NCI-H82 treated with DMSO at 0.1 percent for 48 hours (cell line): Measurements from ENCODE around the gene TTYH3.

ENCODE experiments used
- DNase-seq: peaks from one replicate; lab custom pipeline; 2025; ENCODE audit not compliant: unreplicated experiment; lab: John Stamatoyannopoulos, UW

TTYH3 gene

DNA sequence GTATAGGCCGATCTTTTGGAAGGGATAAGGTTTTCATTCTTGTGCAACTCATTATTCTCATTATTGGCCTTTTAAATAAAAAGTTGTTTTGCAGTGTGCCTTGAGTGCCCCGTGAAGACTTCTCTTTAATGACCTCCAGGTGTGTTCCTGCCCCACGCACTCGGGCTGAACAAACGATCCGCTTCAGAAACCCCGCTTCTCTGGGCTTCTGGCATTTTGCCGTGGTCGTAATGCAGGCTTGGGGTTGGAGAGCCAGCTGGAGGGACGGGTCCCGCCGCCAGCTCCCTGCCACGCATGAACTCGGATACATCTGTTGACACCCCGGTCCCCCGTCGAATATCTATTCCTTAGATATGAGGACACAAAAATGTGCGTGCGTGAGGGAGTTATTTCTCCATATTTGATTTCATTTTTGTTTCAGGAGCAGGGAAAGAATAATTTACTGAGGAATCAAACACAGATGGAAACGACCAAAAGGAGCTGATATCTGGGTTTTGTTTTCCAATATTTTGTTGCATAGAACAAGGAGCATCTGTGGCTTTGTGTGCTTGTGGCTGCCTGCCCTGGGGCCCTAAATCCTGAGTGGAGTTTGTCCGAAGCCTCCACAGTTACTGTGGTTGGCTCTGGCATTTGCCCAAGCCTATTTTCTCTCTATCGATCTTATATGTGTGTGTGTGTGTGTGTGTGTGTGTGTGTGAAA is 17.0 kb upstream of the TTYH3 start:
- DNase-seq = no peak

- DNase-seq = no peak
These were observed 15.1 kb upstream of the TTYH3 start for GRCh38 chr7:2616387-2617324.

- DNase-seq = no peak
These were observed 14.4 kb upstream of the TTYH3 start for GRCh38 chr7:2617325-2617905.

- no peak for DNase-seq
These were observed 12.7 kb upstream of the TTYH3 start for GRCh38 chr7:2619116-2619515.

GRCh38 chr7:2621061-2621828 is 10.5 kb upstream of the TTYH3 start:
- DNase-seq = peak; percentile 52

- peak; percentile 68 for DNase-seq
These were observed 9.7 kb upstream of the TTYH3 start for GRCh38 chr7:2621948-2622640.

DNA sequence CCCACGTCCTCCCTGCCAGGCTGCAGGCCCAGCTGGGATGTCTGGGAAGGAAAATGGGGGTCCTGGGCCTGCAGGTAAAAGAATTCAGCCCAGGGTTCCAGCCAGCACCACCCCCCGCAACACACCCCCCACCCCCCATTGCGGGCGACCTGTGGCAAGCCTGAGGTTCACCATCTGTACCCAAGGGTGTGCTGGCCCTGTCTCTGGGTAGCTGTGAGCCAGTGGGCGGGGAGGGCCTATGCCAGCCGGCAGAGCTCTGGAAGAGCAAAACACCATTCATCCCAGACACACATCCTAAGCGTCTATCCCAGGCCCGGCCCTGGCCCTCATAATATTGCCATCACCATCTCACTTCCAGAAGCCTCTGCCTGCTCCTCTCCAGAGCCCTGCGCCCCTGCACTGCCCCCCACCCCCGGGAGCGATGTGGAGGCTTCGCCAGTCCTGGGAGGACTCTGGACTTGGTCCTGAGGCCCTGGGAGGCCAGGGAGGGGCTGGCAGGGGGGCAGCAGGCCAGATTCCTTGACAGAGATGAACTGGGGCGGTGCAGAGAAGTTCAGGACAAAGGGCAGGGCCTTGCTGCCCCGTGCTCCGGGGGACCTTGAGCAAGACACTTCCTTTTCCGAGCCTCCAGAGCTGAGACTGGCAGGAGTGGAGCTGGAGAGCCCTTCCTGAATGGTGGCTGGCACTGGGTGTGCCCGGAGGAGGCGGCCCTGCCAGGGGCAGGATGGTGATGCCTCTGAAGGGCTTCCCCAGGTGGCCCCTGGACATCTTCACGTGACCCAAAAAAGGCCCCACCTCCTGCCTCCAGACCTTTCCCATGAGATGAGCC is 8.7 kb upstream of the TTYH3 start:
- DNase-seq = no peak

GRCh38 chr7:2623698-2624014 is 8.1 kb upstream of the TTYH3 start:
- DNase-seq = no peak

DNA sequence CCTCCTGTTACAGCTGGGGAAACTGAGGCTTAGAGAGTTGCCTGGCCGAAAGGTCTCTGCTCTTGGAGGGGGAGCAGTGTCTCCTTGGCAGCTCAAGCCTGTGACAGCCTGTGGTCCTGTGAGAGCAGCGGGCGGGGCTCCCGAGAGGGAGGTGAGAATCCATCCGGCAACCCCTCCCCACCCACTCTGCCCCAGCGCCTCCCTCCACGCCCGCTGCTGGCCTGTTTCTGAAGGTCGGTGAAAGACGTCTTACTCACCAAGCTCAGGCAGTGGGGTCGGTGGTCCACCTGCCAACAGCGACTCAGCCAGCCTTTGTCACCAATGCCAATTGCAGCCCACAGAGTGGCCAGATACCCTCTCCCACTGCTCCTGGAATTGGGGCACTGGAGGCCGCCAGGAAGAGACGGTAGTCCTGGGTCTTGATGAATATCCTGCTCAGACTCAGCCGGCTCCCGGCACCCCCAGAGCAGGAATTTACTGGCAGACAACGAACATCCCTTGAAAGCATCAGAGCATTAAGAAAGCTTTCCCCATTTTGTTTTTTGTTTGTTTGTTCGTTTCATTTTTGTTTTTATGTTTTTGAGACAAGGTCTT is 7.4 kb upstream of the TTYH3 start:
- no peak for DNase-seq

DNA sequence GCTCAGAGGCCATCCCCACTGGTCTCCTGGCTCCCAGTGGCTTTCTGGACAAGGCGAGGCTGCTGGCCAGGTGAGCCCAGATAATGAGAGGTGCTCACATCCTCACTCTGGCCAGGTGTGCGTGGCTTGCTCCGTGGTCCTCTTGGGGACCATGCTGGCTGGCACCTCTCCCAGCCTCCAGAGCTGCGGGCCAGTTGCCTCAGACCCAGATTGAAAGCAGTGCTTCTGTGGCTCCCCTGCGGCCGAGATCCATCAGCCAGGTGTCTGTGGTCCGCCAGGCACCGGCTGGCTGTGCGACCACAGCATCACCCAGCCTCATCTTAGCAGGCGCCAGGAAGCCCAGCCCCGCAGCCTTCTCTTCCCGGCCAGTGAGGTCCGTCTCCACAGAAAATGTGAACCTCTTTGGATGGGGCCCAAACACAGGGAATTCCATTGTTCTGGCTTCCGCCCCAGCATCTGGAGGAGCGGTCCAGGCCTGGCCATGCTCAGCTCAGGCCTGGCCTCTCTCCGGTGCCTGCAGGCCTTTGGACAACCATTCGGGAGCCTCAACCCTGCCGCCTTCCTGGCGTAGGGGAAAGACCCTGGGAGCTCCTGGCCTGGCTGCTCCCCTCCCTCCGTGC is 5.2 kb upstream of the TTYH3 start:
- DNase-seq = no peak

DNA sequence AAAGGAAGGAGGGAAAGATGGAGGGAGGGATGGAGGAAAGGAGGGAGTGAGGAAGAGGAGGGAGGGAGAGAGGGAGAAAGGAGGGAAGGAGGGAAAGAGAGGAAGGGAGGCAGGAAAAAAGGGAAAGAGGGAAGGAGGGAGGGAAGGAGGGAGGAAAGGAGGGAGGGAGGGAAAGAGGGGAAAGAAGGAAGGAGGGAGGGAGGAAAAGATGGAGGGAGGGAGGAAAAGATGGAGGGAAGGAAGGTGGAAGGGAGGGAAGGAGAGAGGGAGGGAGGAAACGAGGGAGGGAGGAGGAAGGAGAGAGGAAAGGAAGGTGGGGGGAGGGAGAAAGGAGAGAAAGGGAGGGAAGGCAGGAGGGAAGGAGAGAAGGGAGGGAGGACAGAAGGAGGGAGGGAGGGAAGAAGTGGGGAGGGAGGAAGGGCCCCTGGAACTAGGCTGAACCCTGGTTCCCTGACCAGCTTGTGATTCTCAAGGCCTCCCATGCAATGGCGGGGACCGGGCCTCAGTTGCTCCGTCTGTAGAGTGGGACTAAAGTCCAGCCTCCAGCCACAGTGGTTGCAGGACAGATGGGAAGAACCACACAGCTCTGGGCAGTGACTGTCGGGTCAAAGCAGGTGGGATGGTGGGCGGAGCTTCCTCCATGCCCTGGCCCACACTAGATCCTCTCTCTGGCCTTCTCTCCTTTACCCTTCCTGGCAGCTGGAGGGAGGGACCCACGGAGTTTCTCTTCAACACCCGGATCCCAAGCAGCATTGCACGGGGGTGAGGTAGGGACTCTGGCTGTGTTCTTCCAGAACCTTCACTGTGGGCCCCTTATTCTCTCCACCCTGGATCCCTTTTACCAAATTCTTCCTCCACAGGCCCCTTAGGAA is 4.3 kb upstream of the TTYH3 start:
- DNase-seq = no peak

DNA sequence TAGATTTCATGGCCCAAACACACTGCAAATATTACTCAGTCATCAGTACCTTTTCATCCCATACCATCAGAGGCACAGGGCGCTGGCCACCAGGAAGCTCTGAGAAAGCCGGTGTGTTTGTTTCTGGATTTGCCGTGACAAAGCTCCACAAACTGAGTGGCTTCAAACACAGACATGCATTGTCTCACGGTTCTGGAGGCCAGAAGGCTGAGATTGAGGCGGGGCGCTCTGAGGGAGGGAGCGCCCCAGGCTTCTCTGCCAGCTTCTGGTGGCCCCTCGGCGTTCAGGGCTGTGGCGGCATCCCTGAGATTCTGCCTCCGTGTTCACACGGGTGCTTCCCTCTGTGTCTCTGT is 3.7 kb upstream of the TTYH3 start:
- no peak for DNase-seq

GRCh38 chr7:2628891-2629290 is 2.9 kb upstream of the TTYH3 start:
- no peak for DNase-seq

DNA sequence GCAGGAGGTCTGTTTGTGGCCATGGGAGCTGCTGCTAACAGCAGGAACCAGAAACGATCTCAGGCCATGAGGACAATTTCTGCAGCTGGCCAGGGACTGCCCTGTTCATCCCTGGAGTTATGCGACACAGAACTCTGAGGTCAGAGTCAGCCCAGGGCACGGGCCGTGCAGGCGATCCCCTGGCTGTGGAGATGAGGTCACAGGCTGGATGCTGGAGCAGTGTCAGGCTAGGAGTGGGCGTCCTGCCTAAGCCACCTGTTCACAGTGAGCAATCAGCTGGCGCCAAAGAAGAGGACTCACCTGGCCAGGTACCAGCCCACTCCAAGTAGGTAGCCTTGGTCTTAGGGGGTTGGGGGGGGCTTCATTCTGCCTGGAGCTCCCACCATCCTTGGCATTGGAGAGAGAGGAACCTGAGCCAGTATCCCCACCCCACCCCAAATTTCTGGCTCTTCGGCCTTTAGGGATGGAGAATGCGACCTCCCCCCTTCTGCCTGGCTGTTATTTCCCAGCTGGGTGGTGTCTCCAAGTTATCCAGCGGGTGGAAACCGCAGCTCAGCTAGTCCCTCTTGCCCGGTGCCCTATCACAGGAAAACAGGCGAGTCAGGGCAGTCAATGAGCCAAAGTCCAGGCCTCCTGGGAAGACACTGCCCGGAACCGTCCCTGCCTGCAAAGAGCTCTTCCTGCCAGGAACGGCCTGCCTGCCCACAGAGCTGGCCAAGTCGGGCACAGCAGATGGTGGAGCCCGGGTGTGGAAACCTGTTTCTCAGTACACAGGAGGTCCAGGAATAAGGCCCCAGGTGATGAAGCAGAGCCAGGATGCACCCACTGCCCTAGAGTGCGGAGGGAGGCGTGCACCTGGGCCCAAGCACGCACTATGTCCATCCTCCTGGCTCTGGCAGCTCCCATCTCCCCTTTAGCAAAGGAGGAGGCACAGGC is 1.8 kb upstream of the TTYH3 start:
- DNase-seq = no peak

GRCh38 chr7:2632733-2633537 is 1.1 kb downstream of the TTYH3 start:
- DNase-seq = no peak

DNA sequence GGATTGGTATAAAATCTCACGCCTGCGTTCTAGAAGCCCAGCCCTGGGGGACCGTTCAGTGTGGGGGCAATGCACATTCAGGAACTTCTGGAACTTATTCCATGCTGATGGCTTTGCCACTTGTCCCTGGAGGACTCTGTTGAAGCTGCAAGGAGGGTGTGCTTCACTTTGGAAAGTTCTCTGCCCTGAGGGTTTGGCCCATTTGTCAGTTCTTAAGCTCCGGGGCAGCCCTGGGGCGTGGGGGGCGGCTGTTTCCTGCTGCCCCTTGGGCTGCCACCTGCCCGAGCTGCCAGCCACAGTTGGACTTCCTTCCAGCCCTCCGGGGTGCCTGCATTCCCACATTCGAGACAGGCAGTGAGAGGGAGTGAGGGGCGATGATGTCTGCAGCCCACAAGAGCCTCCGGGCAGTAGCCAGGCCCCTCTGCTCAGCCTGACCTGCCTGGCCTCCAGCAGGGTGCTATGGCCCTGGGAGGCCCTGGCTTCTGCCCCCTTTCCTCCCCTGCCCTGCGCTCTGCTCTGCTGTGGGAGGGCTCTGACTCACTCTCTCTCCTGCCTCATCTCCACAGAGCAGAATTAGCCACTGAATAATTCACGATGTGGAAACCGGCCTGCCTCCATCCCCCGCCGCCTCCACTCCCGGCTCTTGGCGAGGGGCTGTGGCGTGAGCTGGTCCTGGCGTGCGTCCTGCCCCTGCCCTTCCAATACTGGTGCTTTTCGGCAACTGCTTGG is 1.9 kb downstream of the TTYH3 start:
- DNase-seq = no peak
